Measurements from ENCODE around the gene EHBP1L1. TPM values are rescaled to one million over a fixed set of nuclear protein-coding genes. Genes with fewer than 3 reads are reported as not detected.

The EHBP1L1 gene
- total and polyA plus RNA-seq, 8 donors: 28.5 to 133 (median 36.0) TPM

DNA sequence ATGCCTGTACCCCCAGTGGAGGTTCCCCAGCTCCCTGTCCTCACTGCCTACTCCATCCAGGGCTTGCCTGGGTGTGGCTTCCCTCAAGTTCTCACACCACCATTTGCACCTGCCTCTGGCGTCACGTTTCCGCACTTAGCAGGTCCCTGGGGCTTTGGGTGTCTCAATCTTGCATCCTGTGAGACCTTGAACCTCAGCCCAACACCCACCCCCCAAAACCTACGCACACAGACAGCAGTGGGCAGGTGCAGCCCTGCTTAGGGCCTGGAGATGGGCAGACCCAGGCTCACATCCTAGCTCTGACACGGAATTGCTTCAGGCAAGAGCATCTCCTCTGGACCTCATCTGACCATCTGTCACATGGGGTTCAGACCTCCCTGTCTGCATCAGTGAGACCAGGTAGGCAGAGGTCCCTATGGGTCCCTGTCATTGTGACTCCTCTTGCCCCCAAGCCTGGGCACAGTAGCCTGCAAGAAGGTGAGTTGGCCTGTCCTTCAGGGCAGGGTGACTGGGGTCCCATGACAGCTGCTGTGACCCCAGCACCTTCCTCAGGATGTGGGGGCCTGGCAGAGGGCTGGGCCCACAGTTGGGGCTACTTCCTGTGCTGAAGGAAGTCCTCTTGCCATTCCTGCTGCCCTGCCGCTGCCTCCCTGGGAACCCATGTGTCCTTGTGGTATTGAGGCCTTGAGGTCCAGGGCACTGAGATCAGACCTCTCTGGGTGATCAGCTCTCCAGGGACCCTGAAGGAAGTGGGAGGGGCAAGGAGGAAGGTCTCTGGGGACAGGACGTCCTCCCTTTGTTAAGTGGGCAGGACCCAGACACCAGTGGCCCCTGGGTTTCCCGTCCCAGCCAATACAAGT lies 64.0 kb downstream of the EHBP1L1 start:
- Histone ChIP-seq H3K4me3 (peak overlapping the region in 1 of 2 donors; percentile 74), H3K27me3 (no peaks in the 10 kb centered on the region), H3K9me3 (no peaks in the 10 kb centered on the region), H3K27ac (peak overlapping the region; percentile 84 to 92), H3K4me1 (peaks cover 11 to 62% of the 10 kb centered on the region in 2 donors), H3K36me3 (peaks cover 0 to 56% of the 10 kb centered on the region in 2 donors)
- TF ChIP-seq, protein P1, sequence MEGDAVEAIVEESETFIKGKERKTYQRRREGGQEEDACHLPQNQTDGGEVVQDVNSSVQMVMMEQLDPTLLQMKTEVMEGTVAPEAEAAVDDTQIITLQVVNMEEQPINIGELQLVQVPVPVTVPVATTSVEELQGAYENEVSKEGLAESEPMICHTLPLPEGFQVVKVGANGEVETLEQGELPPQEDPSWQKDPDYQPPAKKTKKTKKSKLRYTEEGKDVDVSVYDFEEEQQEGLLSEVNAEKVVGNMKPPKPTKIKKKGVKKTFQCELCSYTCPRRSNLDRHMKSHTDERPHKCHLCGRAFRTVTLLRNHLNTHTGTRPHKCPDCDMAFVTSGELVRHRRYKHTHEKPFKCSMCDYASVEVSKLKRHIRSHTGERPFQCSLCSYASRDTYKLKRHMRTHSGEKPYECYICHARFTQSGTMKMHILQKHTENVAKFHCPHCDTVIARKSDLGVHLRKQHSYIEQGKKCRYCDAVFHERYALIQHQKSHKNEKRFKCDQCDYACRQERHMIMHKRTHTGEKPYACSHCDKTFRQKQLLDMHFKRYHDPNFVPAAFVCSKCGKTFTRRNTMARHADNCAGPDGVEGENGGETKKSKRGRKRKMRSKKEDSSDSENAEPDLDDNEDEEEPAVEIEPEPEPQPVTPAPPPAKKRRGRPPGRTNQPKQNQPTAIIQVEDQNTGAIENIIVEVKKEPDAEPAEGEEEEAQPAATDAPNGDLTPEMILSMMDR (IDR thresholded peaks at IDR 0.05): no peak
- DNase-seq: peak in 1 of 4 donors; percentile 84
- intact Hi-C loops (cut with DNase I): no loop called here
- ATAC-seq: no peak

DNA sequence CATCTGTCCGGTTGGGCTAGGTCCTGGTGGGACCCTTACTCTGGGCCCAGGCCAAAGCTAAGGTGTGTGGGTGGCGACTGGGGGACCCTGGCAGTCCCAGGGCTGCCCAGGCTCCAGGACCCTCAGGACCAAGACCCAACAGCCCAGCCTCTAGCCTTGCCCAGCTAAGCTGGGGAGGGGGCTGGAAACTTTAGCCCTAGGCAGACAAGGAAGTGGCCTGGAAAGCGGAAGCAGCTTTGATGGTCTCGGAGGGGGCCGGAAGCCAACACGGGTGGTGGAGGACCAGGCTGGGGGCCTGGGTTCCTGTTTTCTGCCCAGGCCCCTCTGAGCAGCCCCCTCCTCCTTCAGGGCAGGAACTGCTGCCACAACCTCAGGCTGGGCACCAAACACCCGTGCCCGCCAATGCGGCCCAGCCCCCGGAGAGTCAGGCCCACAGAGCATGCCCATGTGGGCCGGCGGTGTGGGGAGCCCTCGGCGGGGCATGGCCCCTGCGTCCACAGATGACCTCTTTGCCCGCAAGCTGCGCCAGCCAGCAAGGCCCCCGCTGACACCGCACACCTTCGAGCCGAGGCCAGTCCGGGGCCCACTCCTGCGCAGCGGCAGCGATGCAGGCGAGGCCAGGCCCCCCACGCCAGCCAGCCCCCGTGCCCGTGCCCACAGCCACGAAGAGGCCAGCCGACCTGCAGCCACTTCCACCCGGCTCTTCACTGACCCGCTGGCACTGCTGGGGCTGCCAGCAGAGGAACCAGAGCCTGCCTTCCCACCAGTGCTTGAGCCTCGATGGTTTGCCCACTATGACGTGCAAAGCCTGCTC lies 64.8 kb downstream of the EHBP1L1 start:
- peak in 3 of 4 donors; percentile 36 to 92 (median 79) for DNase-seq
- Histone ChIP-seq H3K36me3 (peaks cover 0 to 56% of the 10 kb centered on the region in 2 donors), H3K27ac (peak overlapping the region; percentile 84 to 92), H3K4me3 (peak overlapping the region; percentile 7 to 74), H3K4me1 (peaks cover 11 to 62% of the 10 kb centered on the region in 2 donors), H3K27me3 (no peaks in the 10 kb centered on the region), H3K9me3 (no peaks in the 10 kb centered on the region)
- intact Hi-C loops (cut with DNase I): no loop called here
- TF ChIP-seq, protein P1 (IDR thresholded peaks at IDR 0.05): no peak
- ATAC-seq: peak; percentile 13

DNA sequence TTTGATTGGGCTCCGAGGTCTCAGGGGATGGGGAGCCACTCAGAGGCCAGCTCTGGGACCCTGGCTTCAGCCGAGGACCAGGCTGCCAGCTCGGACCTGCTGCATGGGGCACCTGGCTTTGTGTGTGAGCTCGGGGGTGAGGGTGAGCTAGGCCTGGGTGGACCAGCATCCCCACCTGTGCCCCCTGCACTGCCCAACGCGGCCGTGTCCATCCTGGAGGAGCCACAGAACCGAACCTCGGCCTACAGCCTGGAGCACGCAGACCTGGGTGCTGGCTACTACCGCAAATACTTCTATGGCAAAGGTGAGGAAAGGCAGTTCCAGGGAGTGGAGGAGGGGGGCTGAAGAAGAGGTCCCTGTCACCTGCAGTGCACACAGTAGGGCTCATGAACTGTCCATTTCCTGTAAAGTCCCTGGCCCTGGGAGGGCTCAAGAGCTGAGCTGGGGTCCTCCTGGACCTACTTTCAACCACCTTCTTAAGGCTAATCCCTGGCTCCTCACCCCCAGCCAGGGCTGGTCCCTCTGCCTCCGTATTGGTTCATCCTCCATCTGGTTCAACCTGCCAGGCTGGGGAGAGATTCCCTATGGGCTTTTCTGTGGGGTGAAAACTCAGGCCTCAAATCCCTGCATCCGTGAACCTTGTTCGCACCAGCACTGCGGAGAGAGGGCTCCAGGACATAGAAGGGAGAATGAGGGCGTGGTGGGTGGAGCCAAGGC lies 65.6 kb downstream of the EHBP1L1 start:
- Histone ChIP-seq H3K36me3 (peaks cover 0 to 56% of the 10 kb centered on the region in 2 donors), H3K4me3 (peak overlapping the region; percentile 7 to 74), H3K4me1 (peaks cover 11 to 62% of the 10 kb centered on the region in 2 donors), H3K27me3 (no peaks in the 10 kb centered on the region), H3K27ac (peak overlapping the region; percentile 84 to 92), H3K9me3 (no peaks in the 10 kb centered on the region)
- ATAC-seq: no peak
- intact Hi-C loops (cut with DNase I): no loop called here
- TF ChIP-seq, protein P1 (IDR thresholded peaks at IDR 0.05): no peak
- no peak for DNase-seq

Small RNAs within 50 kb of the gene (microRNA-seq; reads per million reads assigned to microRNA genes)
- gene MIR4690: 0 to 0.34 reads per million in 2 donors

Other genes starting within 250 kb of the EHBP1L1 start
- gene DPF2, start 242.2 kb upstream of the EHBP1L1 start, total RNA-seq: 10 to 100 TPM; 47.4 to 51.4 TPM
- gene DPF2, start 242.2 kb upstream of the EHBP1L1 start, polyA plus RNA-seq (ENCODE audit: insufficient read length in 6 of 6): 10 to 100 TPM; 85.0 to 94.8 (median 92.4) TPM
- under 1 TPM; 0.21 to 0.32 TPM for gene TIGD3, start 221.3 kb upstream of the EHBP1L1 start, total RNA-seq
- gene TIGD3, start 221.3 kb upstream of the EHBP1L1 start, polyA plus RNA-seq (ENCODE audit: insufficient read length in 6 of 6): under 1 TPM in 5 of 6 donors, not detected in 1; 0.14 to 0.39 (median 0.24) TPM
- 1 to 10 TPM; 8.4 to 9.8 TPM for gene SLC25A45, start 193.4 kb upstream of the EHBP1L1 start, total RNA-seq
- 10 to 100 TPM; 10.7 to 17.0 (median 12.8) TPM for gene SLC25A45, start 193.4 kb upstream of the EHBP1L1 start, polyA plus RNA-seq (ENCODE audit: insufficient read length in 6 of 6)
- 10 to 100 TPM; 31.7 to 31.9 TPM for gene FRMD8, start 189.4 kb upstream of the EHBP1L1 start, total RNA-seq
- 10 to 100 TPM; 15.8 to 22.2 (median 19.3) TPM for gene FRMD8, start 189.4 kb upstream of the EHBP1L1 start, polyA plus RNA-seq (ENCODE audit: insufficient read length in 6 of 6)
- gene NEAT1, start 153.3 kb upstream of the EHBP1L1 start, total RNA-seq: 1,000 to 10,000 TPM; 1,146 to 1,441 TPM
- 100 to 1,000 TPM; 106 to 190 (median 144) TPM for gene NEAT1, start 153.3 kb upstream of the EHBP1L1 start, polyA plus RNA-seq (ENCODE audit: insufficient read length in 6 of 6)
- gene MALAT1, start 77.0 kb upstream of the EHBP1L1 start, total RNA-seq: over 10,000 TPM; 12,400 to 15,875 TPM
- 100 to 1,000 TPM; 608 to 824 (median 717) TPM for gene MALAT1, start 77.0 kb upstream of the EHBP1L1 start, polyA plus RNA-seq (ENCODE audit: insufficient read length in 6 of 6)
- gene SCYL1, start 51.0 kb upstream of the EHBP1L1 start, total RNA-seq: 10 to 100 TPM; 81.2 to 82.5 TPM
- 10 to 100 TPM; 51.7 to 71.5 (median 59.4) TPM for gene SCYL1, start 51.0 kb upstream of the EHBP1L1 start, polyA plus RNA-seq (ENCODE audit: insufficient read length in 6 of 6)
- 100 to 1,000 TPM in 1 of 2 donors, 10 to 100 TPM in 1; 70.8 to 157 TPM for gene LTBP3, start 17.7 kb upstream of the EHBP1L1 start, total RNA-seq
- gene LTBP3, start 17.7 kb upstream of the EHBP1L1 start, polyA plus RNA-seq (ENCODE audit: insufficient read length in 6 of 6): 100 to 1,000 TPM; 235 to 322 (median 257) TPM
- 10 to 100 TPM; 21.7 to 32.3 TPM for gene ZNRD2, start 5.6 kb upstream of the EHBP1L1 start, total RNA-seq
- gene ZNRD2, start 5.6 kb upstream of the EHBP1L1 start, polyA plus RNA-seq (ENCODE audit: insufficient read length in 6 of 6): 10 to 100 TPM; 44.1 to 55.7 (median 54.2) TPM
- gene FAM89B, start 3.5 kb upstream of the EHBP1L1 start, total RNA-seq: 10 to 100 TPM; 47.1 to 57.5 TPM
- gene FAM89B, start 3.5 kb upstream of the EHBP1L1 start, polyA plus RNA-seq (ENCODE audit: insufficient read length in 6 of 6): 10 to 100 TPM; 20.7 to 35.7 (median 31.8) TPM
- 1 to 10 TPM in 1 of 2 donors, not detected in 1; 2.0 TPM for gene KCNK7, start 19.7 kb downstream of the EHBP1L1 start, total RNA-seq
- gene KCNK7, start 19.7 kb downstream of the EHBP1L1 start, polyA plus RNA-seq (ENCODE audit: insufficient read length in 6 of 6): 1 to 10 TPM in 1 of 6 donors, under 1 TPM in 5; 0.21 to 1.2 (median 0.47) TPM
- 100 to 1,000 TPM in 1 of 2 donors, 10 to 100 TPM in 1; 74.7 to 100 TPM for gene MAP3K11, start 38.2 kb downstream of the EHBP1L1 start, total RNA-seq
- gene MAP3K11, start 38.2 kb downstream of the EHBP1L1 start, polyA plus RNA-seq (ENCODE audit: insufficient read length in 6 of 6): 10 to 100 TPM; 43.9 to 64.0 (median 56.6) TPM
- gene PCNX3, start 39.7 kb downstream of the EHBP1L1 start, total RNA-seq: 10 to 100 TPM; 36.7 to 44.5 TPM
- 10 to 100 TPM; 19.9 to 35.4 (median 25.3) TPM for gene PCNX3, start 39.7 kb downstream of the EHBP1L1 start, polyA plus RNA-seq (ENCODE audit: insufficient read length in 6 of 6)
- 100 to 1,000 TPM in 1 of 2 donors, 10 to 100 TPM in 1; 77.3 to 107 TPM for gene SIPA1, start 62.0 kb downstream of the EHBP1L1 start, total RNA-seq
- gene SIPA1, start 62.0 kb downstream of the EHBP1L1 start, polyA plus RNA-seq (ENCODE audit: insufficient read length in 6 of 6): 10 to 100 TPM; 40.5 to 57.3 (median 46.8) TPM
- 10 to 100 TPM; 56.5 to 67.9 TPM for gene RELA, start 86.9 kb downstream of the EHBP1L1 start, total RNA-seq
- 10 to 100 TPM; 51.3 to 70.6 (median 58.8) TPM for gene RELA, start 86.9 kb downstream of the EHBP1L1 start, polyA plus RNA-seq (ENCODE audit: insufficient read length in 6 of 6)
- gene KAT5, start 136.2 kb downstream of the EHBP1L1 start, total RNA-seq: 10 to 100 TPM; 57.0 to 67.1 TPM
- 10 to 100 TPM; 58.4 to 69.2 (median 64.5) TPM for gene KAT5, start 136.2 kb downstream of the EHBP1L1 start, polyA plus RNA-seq (ENCODE audit: insufficient read length in 6 of 6)
- gene RNASEH2C, start 144.7 kb downstream of the EHBP1L1 start, total RNA-seq: 10 to 100 TPM; 46.0 to 70.1 TPM
- gene RNASEH2C, start 144.7 kb downstream of the EHBP1L1 start, polyA plus RNA-seq (ENCODE audit: insufficient read length in 6 of 6): 10 to 100 TPM; 34.7 to 52.5 (median 37.2) TPM
- 10 to 100 TPM; 22.6 to 39.0 TPM for gene AP5B1, start 204.9 kb downstream of the EHBP1L1 start, total RNA-seq
- 1 to 10 TPM; 2.9 to 4.5 (median 3.5) TPM for gene AP5B1, start 204.9 kb downstream of the EHBP1L1 start, polyA plus RNA-seq (ENCODE audit: insufficient read length in 6 of 6)
- under 1 TPM; 0.37 to 0.41 TPM for gene OVOL1, start 211.0 kb downstream of the EHBP1L1 start, total RNA-seq
- under 1 TPM; 0.20 to 0.45 (median 0.31) TPM for gene OVOL1, start 211.0 kb downstream of the EHBP1L1 start, polyA plus RNA-seq (ENCODE audit: insufficient read length in 6 of 6)